C4-2B (cell line): ENCODE data around the gene RGS7.
"Not testable (repeated sequence)": the region's sequence is repeated elsewhere in the genome, so short reads cannot be mapped to it uniquely, and the experiment has no call there.

Source experiments
- H3K27ac ChIP-seq: fragments of 450-650 bp; 2 replicates; pipeline ENCODE4 v1.5.1; 2017
- CTCF ChIP-seq: fragments of 450-650 bp; conservative IDR thresholded peaks from 2 replicates; pipeline ENCODE4 v1.5.1; 2017; ENCODE audit warnings: mild to moderate bottlenecking
- ZFX ChIP-seq: fragments of 450-650 bp; IDR thresholded peaks from 2 replicates; pipeline ENCODE4 v1.6.1; 2017

Gene RGS7

GRCh38 chr1:241311056-241311746 lies 45.8 kb downstream of the RGS7 start:
- no peak overlapping the region for H3K27ac ChIP-seq
- no peak for TF ChIP-seq ZFX

GRCh38 chr1:241310451-241310850 lies 46.6 kb downstream of the RGS7 start:
- TF ChIP-seq CTCF = no peak
- no peak for TF ChIP-seq ZFX
- H3K27ac ChIP-seq = no peak overlapping the region

GRCh38 chr1:241309651-241310050 lies 47.4 kb downstream of the RGS7 start:
- H3K27ac ChIP-seq = no peak overlapping the region
- TF ChIP-seq CTCF (no peak), ZFX (no peak)

- no peak overlapping the region for H3K27ac ChIP-seq
- TF ChIP-seq CTCF = no peak
- no peak for TF ChIP-seq ZFX
Observed at GRCh38 chr1:241308471-241308870, 48.5 kb downstream of the RGS7 start.

GRCh38 chr1:241308011-241308410 lies 49.0 kb downstream of the RGS7 start:
- TF ChIP-seq CTCF (no peak), ZFX (no peak)
- H3K27ac ChIP-seq = no peak overlapping the region

GRCh38 chr1:241306125-241306790 lies 50.7 kb downstream of the RGS7 start:
- H3K27ac ChIP-seq = no peak overlapping the region
- TF ChIP-seq ZFX (no peak), CTCF (no peak)

GRCh38 chr1:241302024-241302423 lies 55.0 kb downstream of the RGS7 start:
- not testable (repeated sequence) for H3K27ac ChIP-seq

GRCh38 chr1:241299347-241299746 lies 57.7 kb downstream of the RGS7 start:
- TF ChIP-seq CTCF (no peak), ZFX (no peak)
- no peak overlapping the region for H3K27ac ChIP-seq
